Endothelial cell of umbilical vein (primary cell): Measurements from ENCODE around the gene SGPL1. TPM values are rescaled to one million over a fixed set of nuclear protein-coding genes. Genes with fewer than 3 reads are reported as not detected.

ENCODE experiments used
- BruUV-seq: library from RNA; stranded (reverse); fragments of 400-500 nt; replicated peaks from 2 replicates; lab custom pipeline; 2021; lab: Mats Ljungman, UMichigan
- CTCF ChIA-PET: fragments of 300-600, 350-600 bp; sonication (Branson Sonifier 250); formaldehyde crosslinking; loops from one replicate; lab custom pipeline; 2021; ENCODE audit warnings: antibody characterized with exemption, inconsistent platforms; lab: Charles Lee
- POLR2A ChIA-PET: fragments of 300-600, 350-600 bp; sonication (Branson Sonifier 250); formaldehyde crosslinking; loops from one replicate; lab custom pipeline; 2021; ENCODE audit warnings: antibody characterized with exemption, inconsistent platforms; lab: Charles Lee
- DNase-seq: peaks from one replicate; pipeline ENCODE4 v3.0.0-alpha.2; 2011; ENCODE audit warnings: low read depth, low spot score
- FAIRE-seq: peaks from 2 replicates; lab custom pipeline; 2011; peaks lifted over from hg19 to GRCh38; lab: Jason Lieb, UNC
- H2AFZ ChIP-seq: 2 replicates; pipeline ENCODE4 v1.6.0; 2012; ENCODE audit warnings: low read depth, low read length, control low read depth, inconsistent platforms
- H3K27ac ChIP-seq: 2 replicates; pipeline ENCODE4 v1.5.1; 2011; ENCODE audit warnings: low read depth, mild to moderate bottlenecking, control low read depth, low read length, moderate library complexity; ENCODE audit not compliant: insufficient read depth
- H3K27me3 ChIP-seq, 2 experiments: 2 replicates each; pipeline versions ENCODE4 v1.6.0 to v1.6.1; 2011; ENCODE audit warnings: low read length in 2 of 2, mixed read lengths in 1 of 2; ENCODE audit not compliant: control insufficient read depth in 2 of 2, insufficient read depth in 2 of 2
- H3K36me3 ChIP-seq, 2 experiments: 2 replicates in 1 of 2; 3 replicates in 1 of 2; pipeline ENCODE4 v1.5.1; 2011; ENCODE audit warnings: low read length in 2 of 2, mild to moderate bottlenecking in 1 of 2, moderate library complexity in 1 of 2; ENCODE audit not compliant: control insufficient read depth in 2 of 2, insufficient read depth in 2 of 2; ENCODE audit errors: extremely low read depth in 1 of 2
- H3K4me1 ChIP-seq: 3 replicates; pipeline ENCODE4 v1.5.1; 2011; ENCODE audit warnings: mild to moderate bottlenecking, low read length; ENCODE audit not compliant: control insufficient read depth, insufficient read depth; ENCODE audit errors: extremely low read depth
- H3K4me2 ChIP-seq: 2 replicates; pipeline ENCODE4 v1.6.1; 2011; ENCODE audit warnings: low read length, control low read depth, mixed read lengths; ENCODE audit not compliant: insufficient read depth
- H3K4me3 ChIP-seq, 3 experiments: fragments of 200-600 bp in 1 of 3; sonication (generic), shearing (Covaris generic) in 1 of 3; replicated peaks in 1 of 3; 2 replicates each; pipeline ENCODE4 v1.5.1; 2011 to 2016; ENCODE audit warnings: control low read depth in 3 of 3, low read length in 3 of 3, mild to moderate bottlenecking in 2 of 3, inconsistent platforms in 1 of 3, low read depth in 1 of 3, moderate library complexity in 1 of 3; ENCODE audit not compliant: insufficient read depth in 1 of 3
- H3K79me2 ChIP-seq: 2 replicates; pipeline ENCODE4 v1.6.0; 2012; ENCODE audit warnings: low read length, inconsistent platforms; ENCODE audit not compliant: control insufficient read depth, insufficient read depth
- H3K9ac ChIP-seq: replicated peaks from 2 replicates; pipeline ENCODE3; 2011; ENCODE audit warnings: low read length, control low read depth; ENCODE audit not compliant: insufficient read depth; ENCODE audit errors: extremely low read depth
- H3K9me1 ChIP-seq: replicated peaks from 3 replicates; pipeline ENCODE4 v1.6.0; 2011; ENCODE audit warnings: mild to moderate bottlenecking, low read length; ENCODE audit not compliant: control insufficient read depth, insufficient read depth; ENCODE audit errors: extremely low read depth
- H3K9me3 ChIP-seq: replicated peaks from 2 replicates; pipeline ENCODE4 v1.5.1; 2012; ENCODE audit warnings: low read length, inconsistent platforms; ENCODE audit not compliant: control insufficient read depth, insufficient read depth
- H4K20me1 ChIP-seq: replicated peaks from 2 replicates; pipeline ENCODE3; 2011; ENCODE audit warnings: mild to moderate bottlenecking, low read length; ENCODE audit not compliant: control insufficient read depth, insufficient read depth; ENCODE audit errors: extremely low read depth
- FOS ChIP-seq: IDR thresholded peaks from 2 replicates; pipeline ENCODE4 v1.6.1; 2011; ENCODE audit warnings: mild to moderate bottlenecking, low read length, moderate library complexity, borderline replicate concordance; ENCODE audit not compliant: insufficient read depth
- GATA2 ChIP-seq: IDR thresholded peaks from 2 replicates; pipeline ENCODE4 v1.7.0; 2011; ENCODE audit warnings: low read depth, mild to moderate bottlenecking, moderate library complexity, mixed read lengths, low read length; ENCODE audit not compliant: insufficient read length, insufficient read depth
- JUN ChIP-seq: IDR thresholded peaks from 2 replicates; pipeline ENCODE4 v1.6.1; 2011; ENCODE audit warnings: borderline replicate concordance, low read depth; ENCODE audit not compliant: insufficient read length, insufficient read depth
- MYC ChIP-seq: IDR thresholded peaks from one replicate; pipeline ENCODE4 v1.6.1; 2011; ENCODE audit warnings: mild to moderate bottlenecking, low read depth, low read length
- POLR2A ChIP-seq: IDR thresholded peaks from 2 replicates; pipeline ENCODE4 v1.6.1; 2012; ENCODE audit warnings: low read depth, mild to moderate bottlenecking, control low read depth, low read length
- POLR2AphosphoS5 ChIP-seq: IDR thresholded peaks from 2 replicates; pipeline ENCODE4 v1.6.1; 2012; ENCODE audit warnings: low read depth, mild to moderate bottlenecking, control low read depth, low read length, moderate library complexity; ENCODE audit not compliant: insufficient read depth
- dilution Hi-C: fragments of 300-500 bp; cut with MboI; formaldehyde crosslinking; loops from one replicate; pipeline ENCODE4 v1.15.0; 2019; ENCODE audit warnings: low sequenced_read_pairs; ENCODE audit not compliant: extremely low pct_ligation_motif_present
- intact Hi-C: fragments of 100-400 bp; cut with micrococcal nuclease; formaldehyde crosslinking; loops from one replicate; pipeline ENCODE4 v1.10.0; 2022
- polyA plus RNA-seq, 4 experiments: library from polyadenylated mRNA; depleted of rRNA in 3 of 4; stranded (reverse) in 3 of 4; unstranded in 1 of 4; fragments of >200 nt; gene quantifications; 2 replicates each; pipeline versions ENCODE4 v1.2.1 to v1.2.3, GENCODE V29; 2011 to 2012; ENCODE audit warnings: missing spikeins in 1 of 4
- total RNA-seq: library from RNA; stranded (reverse); gene quantifications from 2 replicates; pipeline ENCODE4 v1.2.3, GENCODE V29; 2021
- TF ChIP-seq, protein P1 (sequence below): IDR thresholded peaks from 2 replicates; pipeline ENCODE4 v1.6.1; 2011; ENCODE audit not compliant: insufficient read depth, insufficient read length

Gene SGPL1
- total and polyA plus RNA-seq, 2 donors (not counting 3 experiments of a cell fraction or from before 2014, with no cell fraction given), result 11.4 to 25.2 TPM

DNA sequence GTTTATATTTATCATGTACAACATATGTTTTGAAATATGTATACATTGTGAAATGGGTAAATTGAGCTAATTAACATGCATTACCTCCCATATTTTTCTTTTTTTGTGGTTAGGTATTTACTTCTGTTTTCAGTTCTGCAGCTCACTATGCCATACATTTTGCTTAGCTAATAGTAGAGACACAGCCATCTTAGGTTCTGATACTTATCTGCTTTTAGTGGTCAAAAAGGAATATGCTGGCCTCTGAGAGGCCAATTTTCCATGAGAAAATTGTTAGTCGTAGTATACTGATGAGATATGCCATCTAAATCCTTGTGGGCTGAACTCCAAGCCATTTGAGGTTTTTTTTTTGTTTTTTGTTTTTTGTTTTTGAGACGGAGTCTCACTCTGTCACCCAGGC lies 31.0 kb downstream of the SGPL1 start:
- DNase-seq (no peak), FAIRE-seq (no peak)
- POLR2A ChIA-PET, result no interaction called here
- no peaks in the 10 kb centered on the region for H3K9me1 ChIP-seq
- H3K27ac ChIP-seq, result no peak overlapping the region
- H2AFZ ChIP-seq, result no peak overlapping the region
- dilution Hi-C loops (no loop called here), intact Hi-C loops (no loop called here)
- no peak overlapping the region for H3K4me3 ChIP-seq
- BruUV-seq, result no TSS peak
- H3K9ac ChIP-seq, result no peak overlapping the region
- peaks cover 3% of the 10 kb centered on the region for H3K79me2 ChIP-seq
- no peaks in the 10 kb centered on the region for H4K20me1 ChIP-seq
- no peaks in the 10 kb centered on the region for H3K4me1 ChIP-seq
- no peak overlapping the region for H3K4me2 ChIP-seq
- no peaks in the 10 kb centered on the region for H3K27me3 ChIP-seq
- TF ChIP-seq POLR2AphosphoS5, result no peak
- peaks cover 2 to 6% of the 10 kb centered on the region in 2 experiments for H3K36me3 ChIP-seq
- no peaks in the 10 kb centered on the region for H3K9me3 ChIP-seq
- CTCF ChIA-PET, result interaction anchor here (2.2 kb wide), 1 partner anchor 14 kb away, joined by 12 read pairs; no protein-coding TSS in a partner anchor

DNA sequence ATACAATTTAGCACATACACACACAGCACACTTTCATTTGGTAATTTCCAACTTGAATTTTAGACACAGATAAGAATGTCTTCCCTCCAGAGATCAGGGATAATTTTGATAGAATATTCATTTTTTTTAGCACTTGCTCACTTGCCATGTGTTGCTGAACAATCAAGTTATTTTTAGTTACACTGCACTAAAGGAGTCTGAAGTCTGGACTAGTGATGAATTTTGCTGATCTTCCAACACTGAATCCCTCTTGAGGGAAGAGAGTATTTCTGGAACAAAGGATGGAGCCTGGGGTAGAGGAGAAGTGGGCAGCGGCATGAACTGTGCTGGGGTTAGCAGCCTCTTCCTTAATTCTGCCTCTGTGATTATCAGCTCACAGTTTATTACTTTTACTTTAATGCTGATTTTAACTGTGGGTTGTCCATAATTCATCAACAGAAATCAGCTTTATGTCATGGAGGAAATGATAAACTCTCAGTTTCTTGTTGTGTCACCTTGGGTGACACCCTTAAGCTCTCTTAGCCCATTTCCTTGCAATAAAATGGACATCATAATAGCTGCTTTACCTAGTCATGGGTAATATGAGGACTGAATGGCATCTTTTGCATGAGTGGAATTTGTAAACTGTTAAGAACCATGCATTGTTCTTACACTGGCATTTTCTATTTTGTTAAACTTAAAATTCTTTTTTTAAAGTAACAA lies 32.1 kb downstream of the SGPL1 start:
- BruUV-seq, result no TSS peak
- POLR2A ChIA-PET, result no interaction called here
- no peak for FAIRE-seq
- no peaks in the 10 kb centered on the region for H3K9me3 ChIP-seq
- H4K20me1 ChIP-seq, result no peaks in the 10 kb centered on the region
- H3K27me3 ChIP-seq, result no peaks in the 10 kb centered on the region
- TF ChIP-seq GATA2 (no peak), POLR2A (no peak), FOS (no peak), JUN (no peak), MYC (no peak), POLR2AphosphoS5 (no peak)
- TF ChIP-seq, protein P1, sequence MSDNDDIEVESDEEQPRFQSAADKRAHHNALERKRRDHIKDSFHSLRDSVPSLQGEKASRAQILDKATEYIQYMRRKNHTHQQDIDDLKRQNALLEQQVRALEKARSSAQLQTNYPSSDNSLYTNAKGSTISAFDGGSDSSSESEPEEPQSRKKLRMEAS, result no peak
- DNase-seq, result no peak
- H3K27ac ChIP-seq, result no peak overlapping the region
- intact Hi-C loops (no loop called here), dilution Hi-C loops (no loop called here)
- H3K9me1 ChIP-seq, result no peaks in the 10 kb centered on the region
- no peaks in the 10 kb centered on the region for H3K4me1 ChIP-seq
- peaks cover 2 to 6% of the 10 kb centered on the region in 2 experiments for H3K36me3 ChIP-seq
- no peaks in the 10 kb centered on the region for H3K79me2 ChIP-seq
- H3K4me3 ChIP-seq, result no peak overlapping the region
- H2AFZ ChIP-seq, result no peak overlapping the region
- CTCF ChIA-PET, result interaction anchor here (2.2 kb wide), 1 partner anchor 15 kb away, joined by 12 read pairs; no protein-coding TSS in a partner anchor
- H3K4me2 ChIP-seq, result no peak overlapping the region
- no peak overlapping the region for H3K9ac ChIP-seq
